Keratinocyte (primary cell): ENCODE data around the gene RASA3. TPM values are rescaled to one million over a fixed set of nuclear protein-coding genes. Genes with fewer than 3 reads are reported as not detected.
"Not testable (repeated sequence)": the region's sequence is repeated elsewhere in the genome, so short reads cannot be mapped to it uniquely, and the experiment has no call there.

Source experiments
- DNase-seq: peaks from one replicate; pipeline ENCODE4 v3.0.0-alpha.2; 2011; ENCODE audit warnings: low read depth, missing footprints, low spot score
- FAIRE-seq: peaks from 2 replicates; lab custom pipeline; 2011; peaks lifted over from hg19 to GRCh38; lab: Jason Lieb, UNC
- H2AFZ ChIP-seq: 2 replicates; pipeline ENCODE4 v1.6.0; 2012; ENCODE audit warnings: low read length, control low read depth, inconsistent platforms; ENCODE audit not compliant: control insufficient read depth
- H3K27ac ChIP-seq: 2 replicates; pipeline ENCODE4 v1.5.1; 2011; ENCODE audit warnings: low read length; ENCODE audit not compliant: control insufficient read depth, insufficient read depth
- H3K27me3 ChIP-seq: 3 replicates; pipeline ENCODE4 v1.6.0; 2011; ENCODE audit warnings: low read length; ENCODE audit not compliant: control insufficient read depth, insufficient read depth; ENCODE audit errors: extremely low read depth
- H3K36me3 ChIP-seq, 2 experiments: 2 replicates in 1 of 2; 3 replicates in 1 of 2; pipeline ENCODE4 v1.5.1; 2011; ENCODE audit warnings: low read length in 2 of 2, mild to moderate bottlenecking in 1 of 2; ENCODE audit not compliant: control insufficient read depth in 2 of 2, insufficient read depth in 2 of 2; ENCODE audit errors: extremely low read depth in 1 of 2
- H3K4me1 ChIP-seq: 3 replicates; pipeline ENCODE4 v1.5.1; 2011; ENCODE audit warnings: low read length; ENCODE audit not compliant: control insufficient read depth, insufficient read depth; ENCODE audit errors: extremely low read depth
- H3K4me2 ChIP-seq: 3 replicates; pipeline ENCODE4 v1.6.0; 2011; ENCODE audit warnings: low read depth, low read length; ENCODE audit not compliant: control insufficient read depth, insufficient read depth; ENCODE audit errors: extremely low read depth
- H3K4me3 ChIP-seq, 3 experiments: fragments of 200-600 bp in 1 of 3; sonication (generic) in 1 of 3; 2 replicates in 2 of 3; 3 replicates in 1 of 3; pipeline ENCODE4 v1.5.1; 2011 to 2016; ENCODE audit warnings: low read length in 3 of 3, mild to moderate bottlenecking in 3 of 3, control low read depth in 2 of 3, inconsistent platforms in 1 of 3, low read depth in 1 of 3, mixed read lengths in 1 of 3, mixed run types in 1 of 3, moderate library complexity in 1 of 3; ENCODE audit not compliant: control insufficient read depth in 2 of 3, insufficient read depth in 2 of 3; ENCODE audit errors: extremely low read depth in 1 of 3
- H3K79me2 ChIP-seq: 2 replicates; pipeline ENCODE4 v1.6.0; 2012; ENCODE audit warnings: low read length; ENCODE audit not compliant: control insufficient read depth, insufficient read depth
- H3K9ac ChIP-seq: 3 replicates; pipeline ENCODE4 v1.6.0; 2011; ENCODE audit warnings: low read length; ENCODE audit not compliant: control insufficient read depth, insufficient read depth; ENCODE audit errors: extremely low read depth
- H3K9me1 ChIP-seq: 3 replicates; pipeline ENCODE4 v1.6.0; 2011; ENCODE audit warnings: low read length; ENCODE audit not compliant: control insufficient read depth, insufficient read depth; ENCODE audit errors: extremely low read depth
- H3K9me3 ChIP-seq: 2 replicates; pipeline ENCODE4 v1.5.1; 2012; ENCODE audit warnings: low read depth, low read length; ENCODE audit not compliant: control insufficient read depth
- H4K20me1 ChIP-seq: 3 replicates; pipeline ENCODE4 v1.6.0; 2011; ENCODE audit warnings: low read length; ENCODE audit not compliant: control insufficient read depth, insufficient read depth; ENCODE audit errors: extremely low read depth
- CTCF ChIP-seq, 3 experiments: IDR thresholded peaks in 1 of 3; conservative IDR thresholded peaks in 1 of 3; optimal IDR thresholded peaks in 1 of 3; 2 replicates in 2 of 3; 3 replicates in 1 of 3; pipeline versions ENCODE3 to v1.5.1; 2011; ENCODE audit warnings: low read length in 3 of 3, mild to moderate bottlenecking in 3 of 3, moderate library complexity in 2 of 3, control low read depth in 1 of 3, inconsistent platforms in 1 of 3; ENCODE audit not compliant: insufficient read depth in 2 of 3; ENCODE audit errors: extremely low read depth in 1 of 3
- EZH2 ChIP-seq: IDR thresholded peaks from one replicate; pipeline ENCODE4 v1.6.1; 2012; ENCODE audit warnings: inconsistent platforms, mild to moderate bottlenecking, low read length, moderate library complexity
- dilution Hi-C: fragments of 300-500 bp; cut with MboI; formaldehyde crosslinking; loops from one replicate; pipeline ENCODE4 v1.7.0; 2020; ENCODE audit warnings: low sequenced_read_pairs; ENCODE audit not compliant: extremely low pct_ligation_motif_present
- polyA plus RNA-seq, 5 experiments: library from polyadenylated mRNA; depleted of rRNA in 3 of 5; stranded (reverse) in 3 of 5; stranded (forward) in 1 of 5; unstranded in 1 of 5; fragments of >200 nt; gene quantifications; 1 replicate in 1 of 5; 2 replicates in 3 of 5; 3 replicates in 1 of 5; pipeline versions ENCODE4 v1.2.1 to v1.2.3, GENCODE V29; 2011 to 2012; ENCODE audit warnings: missing spikeins in 2 of 5, low read depth in 1 of 5, low replicate concordance in 1 of 5

The RASA3 gene
- polyA plus RNA-seq, 1 donor (not counting 4 experiments of a cell fraction or from before 2014, with no cell fraction given), result 4.1 TPM

GRCh38 chr13:114134111-114134943 lies 1.9 kb upstream of the RASA3 start:
- no peaks in the 10 kb centered on the region for H3K9me1 ChIP-seq
- H4K20me1 ChIP-seq, result no peaks in the 10 kb centered on the region
- H2AFZ ChIP-seq, result no peak overlapping the region
- peaks cover 13% of the 10 kb centered on the region for H3K4me1 ChIP-seq
- H3K36me3 ChIP-seq, result no peaks in the 10 kb centered on the region
- no peaks in the 10 kb centered on the region for H3K27me3 ChIP-seq
- no peak overlapping the region for H3K27ac ChIP-seq
- TF ChIP-seq CTCF (optimal IDR thresholded peaks at IDR 0.05 in 1 of 3, IDR thresholded peaks at IDR 0.05 in 1 of 3, conservative IDR thresholded peaks at IDR 0.05 in 1 of 3; ENCODE audit: extremely low read depth in 1 of 3, insufficient read depth in 2 of 3, low read length in 3 of 3) (no peak), EZH2 (no peak)
- H3K4me2 ChIP-seq, result no peak overlapping the region
- no peak overlapping the region for H3K4me3 ChIP-seq
- H3K9ac ChIP-seq, result no peak overlapping the region
- peaks cover 12% of the 10 kb centered on the region for H3K79me2 ChIP-seq
- DNase-seq, result no peak
- no peak for FAIRE-seq
- no peaks in the 10 kb centered on the region for H3K9me3 ChIP-seq
- dilution Hi-C loops, result no loop called here

- H3K4me3 ChIP-seq, H3K9me1 ChIP-seq, H3K27ac ChIP-seq, H3K4me2 ChIP-seq, dilution Hi-C loops, H3K9me3 ChIP-seq, H4K20me1 ChIP-seq, H3K27me3 ChIP-seq, H2AFZ ChIP-seq, DNase-seq, H3K9ac ChIP-seq, H3K36me3 ChIP-seq, FAIRE-seq: not testable (repeated sequence)
- Histone ChIP-seq H3K79me2 (peaks cover 17% of the 10 kb centered on the region), H3K4me1 (peaks cover 13% of the 10 kb centered on the region)
These were observed 1.1 kb upstream of the RASA3 start for GRCh38 chr13:114133552-114133951.

- peaks cover 17% of the 10 kb centered on the region for H3K79me2 ChIP-seq
- H4K20me1 ChIP-seq, H3K27ac ChIP-seq, H3K4me2 ChIP-seq, H3K9me1 ChIP-seq, H3K9me3 ChIP-seq, FAIRE-seq, H3K36me3 ChIP-seq, H3K4me3 ChIP-seq, H2AFZ ChIP-seq, dilution Hi-C loops, H3K27me3 ChIP-seq, DNase-seq, H3K9ac ChIP-seq: not testable (repeated sequence)
- peaks cover 13% of the 10 kb centered on the region for H3K4me1 ChIP-seq
These were observed 703 bp upstream of the RASA3 start for GRCh38 chr13:114133126-114133525.
